Peyer's patch (tissue), 4 donors: ENCODE measurements around the gene KIF1A. TPM values are rescaled to one million over a fixed set of nuclear protein-coding genes. Genes with fewer than 3 reads are reported as not detected.
"Not testable (repeated sequence)": the region's sequence is repeated elsewhere in the genome, so short reads cannot be mapped to it uniquely, and the experiment has no call there.

Source experiments
- DNase-seq, 3 donors: peaks; one replicate each; pipeline ENCODE4 v3.0.0-alpha.2; 2017 to 2019
- H3K27ac ChIP-seq, 4 donors: fragments of 200-600 bp; sonication (generic); one replicate each; pipeline ENCODE4 v1.5.1; 2016 to 2019
- H3K27me3 ChIP-seq, 2 donors: fragments of 200-600 bp; sonication (generic); one replicate each; pipeline ENCODE4 v1.5.1; 2019
- H3K36me3 ChIP-seq, 3 donors: fragments of 200-600 bp; sonication (generic); one replicate each; pipeline ENCODE4 v1.5.1; 2016 to 2019
- H3K4me1 ChIP-seq, 4 donors: fragments of 200-600 bp; sonication (generic); one replicate each; pipeline ENCODE4 v1.5.1; 2016 to 2019
- H3K4me3 ChIP-seq, 4 donors: fragments of 200-600 bp; sonication (generic); 1 replicate in 3 of 4; 2 replicates in 1 of 4; pipeline ENCODE4 v1.5.1; 2016 to 2019; ENCODE audit warnings: mild to moderate bottlenecking in 1 of 4
- H3K9me3 ChIP-seq, 4 donors: fragments of 200-600 bp; sonication (generic); one replicate each; pipeline ENCODE4 v1.5.1; 2016 to 2019; ENCODE audit warnings: mild to moderate bottlenecking in 1 of 4
- POLR2A ChIP-seq, 2 donors: fragments of 450-650 bp; IDR thresholded peaks; one replicate each; pipeline ENCODE4 v1.5.1; 2017; ENCODE audit warnings: antibody characterized with exemption in 2 of 2, mild to moderate bottlenecking in 2 of 2, moderate library complexity in 2 of 2
- total RNA-seq, 4 donors: library from RNA; depleted of rRNA; stranded (reverse); fragments of >200 nt; gene quantifications; one replicate each; pipeline ENCODE4 v1.1.0, GENCODE V29; 2016
- TF ChIP-seq, protein P1 (sequence below), 6 experiments: fragments of 450-650 bp in 4 of 6; fragments of 200-600 bp in 2 of 6; sonication (generic) in 1 of 6; IDR thresholded peaks; one replicate each; pipeline ENCODE4 v1.5.1; 2017 to 2019; ENCODE audit warnings: antibody characterized with exemption in 6 of 6, mild to moderate bottlenecking in 3 of 6, moderate library complexity in 1 of 6

Gene KIF1A
- total RNA-seq, 4 donors from 2014 or later, result 0.83 to 6.0 (median 2.0) TPM

DNA sequence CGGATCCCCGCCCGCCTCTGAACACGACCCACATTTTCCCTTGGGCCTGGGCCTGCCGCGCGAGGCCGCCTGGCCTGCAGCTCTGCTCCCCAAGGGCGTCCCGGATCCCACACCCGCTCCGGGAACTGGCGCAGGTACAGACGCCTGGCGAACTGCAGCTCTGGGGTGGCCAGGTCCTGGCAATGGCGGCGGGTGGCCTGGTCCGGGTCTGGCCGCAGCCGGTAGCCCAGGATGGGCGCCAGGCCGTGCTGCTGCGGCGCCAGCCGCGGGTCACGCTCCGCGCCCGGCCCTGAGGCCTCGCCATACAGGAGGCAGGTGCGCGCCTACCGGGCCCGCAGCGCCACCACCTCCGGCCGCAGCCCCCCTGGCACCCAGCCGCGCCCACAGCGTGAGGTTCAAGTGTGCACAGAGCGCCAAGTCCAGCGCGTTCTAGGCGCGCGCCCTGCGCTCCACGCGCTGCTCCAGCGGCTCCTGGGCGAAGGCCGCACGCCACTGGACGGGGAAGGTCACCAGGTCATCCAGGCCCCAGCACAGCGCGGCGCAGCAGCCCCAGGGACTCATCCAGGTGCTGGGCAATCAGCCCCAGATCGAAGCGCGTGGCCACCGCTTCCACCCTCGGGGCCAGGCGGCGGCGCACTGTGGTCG, 118.8 kb downstream of the KIF1A start:
- no peak for DNase-seq
- H3K27me3 ChIP-seq, result no peaks in the 10 kb centered on the region
- H3K9me3 ChIP-seq, result no peaks in the 10 kb centered on the region
- no peak overlapping the region for H3K27ac ChIP-seq
- no peaks in the 10 kb centered on the region for H3K4me1 ChIP-seq
- H3K4me3 ChIP-seq, result no peak overlapping the region
- TF ChIP-seq, protein P1, sequence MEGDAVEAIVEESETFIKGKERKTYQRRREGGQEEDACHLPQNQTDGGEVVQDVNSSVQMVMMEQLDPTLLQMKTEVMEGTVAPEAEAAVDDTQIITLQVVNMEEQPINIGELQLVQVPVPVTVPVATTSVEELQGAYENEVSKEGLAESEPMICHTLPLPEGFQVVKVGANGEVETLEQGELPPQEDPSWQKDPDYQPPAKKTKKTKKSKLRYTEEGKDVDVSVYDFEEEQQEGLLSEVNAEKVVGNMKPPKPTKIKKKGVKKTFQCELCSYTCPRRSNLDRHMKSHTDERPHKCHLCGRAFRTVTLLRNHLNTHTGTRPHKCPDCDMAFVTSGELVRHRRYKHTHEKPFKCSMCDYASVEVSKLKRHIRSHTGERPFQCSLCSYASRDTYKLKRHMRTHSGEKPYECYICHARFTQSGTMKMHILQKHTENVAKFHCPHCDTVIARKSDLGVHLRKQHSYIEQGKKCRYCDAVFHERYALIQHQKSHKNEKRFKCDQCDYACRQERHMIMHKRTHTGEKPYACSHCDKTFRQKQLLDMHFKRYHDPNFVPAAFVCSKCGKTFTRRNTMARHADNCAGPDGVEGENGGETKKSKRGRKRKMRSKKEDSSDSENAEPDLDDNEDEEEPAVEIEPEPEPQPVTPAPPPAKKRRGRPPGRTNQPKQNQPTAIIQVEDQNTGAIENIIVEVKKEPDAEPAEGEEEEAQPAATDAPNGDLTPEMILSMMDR (IDR thresholded peaks at IDR 0.05), result no peak
- TF ChIP-seq POLR2A (IDR thresholded peaks at IDR 0.05), result no peak
- no peaks in the 10 kb centered on the region for H3K36me3 ChIP-seq

DNA sequence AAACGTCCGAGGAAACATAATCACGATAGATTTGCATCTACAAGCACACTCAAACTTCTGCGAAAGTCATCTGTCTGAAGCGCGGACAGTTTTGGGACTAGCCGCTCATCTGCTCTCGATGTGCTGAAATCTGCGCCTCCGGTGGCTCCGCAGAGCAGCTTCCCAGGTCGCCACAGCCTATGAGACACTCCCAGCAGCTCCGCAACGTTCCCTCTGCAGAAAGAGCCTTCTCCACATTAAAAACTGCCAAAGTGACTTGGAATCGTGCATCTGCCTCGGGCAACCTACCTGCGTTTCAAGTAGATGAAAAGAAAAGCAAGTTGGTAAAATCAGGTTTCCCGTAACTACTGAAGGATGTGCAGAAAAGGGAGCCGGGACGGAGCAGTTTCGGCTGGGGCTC, 119.4 kb downstream of the KIF1A start:
- not testable (repeated sequence) for DNase-seq, H3K36me3 ChIP-seq, H3K4me1 ChIP-seq, H3K27me3 ChIP-seq, H3K9me3 ChIP-seq, H3K27ac ChIP-seq, H3K4me3 ChIP-seq

- not testable (repeated sequence) for H3K27me3 ChIP-seq, H3K36me3 ChIP-seq, H3K4me3 ChIP-seq, H3K4me1 ChIP-seq, H3K27ac ChIP-seq, DNase-seq, H3K9me3 ChIP-seq
Observed at GRCh38 chr2:240699835-240700234, 120.2 kb downstream of the KIF1A start.

- not testable (repeated sequence) for H3K27ac ChIP-seq, H3K9me3 ChIP-seq, H3K36me3 ChIP-seq, H3K4me3 ChIP-seq, DNase-seq, H3K4me1 ChIP-seq, H3K27me3 ChIP-seq
Observed at GRCh38 chr2:240698852-240699561, 121.0 kb downstream of the KIF1A start.

GRCh38 chr2:240696469-240696868, 123.5 kb downstream of the KIF1A start:
- not testable (repeated sequence) for DNase-seq, H3K27me3 ChIP-seq, H3K9me3 ChIP-seq, H3K4me3 ChIP-seq, H3K27ac ChIP-seq, H3K36me3 ChIP-seq, H3K4me1 ChIP-seq

DNA sequence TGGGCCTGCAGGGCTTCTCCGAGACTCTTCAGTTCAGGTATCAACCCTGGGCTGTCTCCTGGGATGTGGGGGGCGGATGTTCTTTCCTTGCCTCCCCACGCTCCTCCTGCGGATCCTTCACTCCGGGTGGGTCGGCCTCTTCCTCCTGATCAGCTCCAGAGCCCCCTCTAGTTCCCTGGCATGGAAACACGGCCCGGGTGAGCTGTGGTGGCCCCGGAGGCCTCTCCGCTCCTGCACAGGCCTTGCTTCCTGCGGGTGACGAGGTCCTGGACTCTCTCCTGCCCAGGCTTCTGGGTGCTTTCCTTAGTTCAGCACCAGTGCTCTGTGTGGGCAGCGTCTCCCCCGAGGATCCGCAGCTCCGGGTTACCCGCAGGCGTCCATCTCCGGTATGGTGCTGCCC, 124.4 kb downstream of the KIF1A start:
- not testable (repeated sequence) for H3K9me3 ChIP-seq, H3K27me3 ChIP-seq, H3K36me3 ChIP-seq, DNase-seq, H3K4me1 ChIP-seq, H3K27ac ChIP-seq, H3K4me3 ChIP-seq

DNA sequence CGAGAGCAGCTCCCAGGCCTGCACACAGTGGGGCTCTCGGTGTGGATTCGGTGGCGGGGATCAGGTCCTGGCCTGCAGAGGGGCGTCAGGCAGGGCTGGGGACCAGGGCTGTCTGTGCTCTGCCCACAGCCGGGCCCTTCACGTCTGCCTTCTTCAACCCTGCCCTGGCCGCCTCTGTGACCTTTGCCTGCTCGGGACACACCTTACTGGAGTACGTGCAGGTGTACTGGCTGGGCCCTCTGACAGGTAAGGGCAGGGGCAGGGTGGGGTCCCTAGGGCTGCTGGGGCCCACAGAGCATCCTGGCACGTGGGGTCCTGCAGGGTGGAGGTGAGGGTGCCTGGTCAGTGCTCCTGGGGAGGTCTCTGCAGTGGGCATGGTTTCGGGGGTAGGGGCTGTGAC, 125.7 kb downstream of the KIF1A start:
- H3K4me1 ChIP-seq, H3K27ac ChIP-seq, H3K9me3 ChIP-seq, H3K27me3 ChIP-seq, H3K4me3 ChIP-seq, DNase-seq, H3K36me3 ChIP-seq: not testable (repeated sequence)

DNA sequence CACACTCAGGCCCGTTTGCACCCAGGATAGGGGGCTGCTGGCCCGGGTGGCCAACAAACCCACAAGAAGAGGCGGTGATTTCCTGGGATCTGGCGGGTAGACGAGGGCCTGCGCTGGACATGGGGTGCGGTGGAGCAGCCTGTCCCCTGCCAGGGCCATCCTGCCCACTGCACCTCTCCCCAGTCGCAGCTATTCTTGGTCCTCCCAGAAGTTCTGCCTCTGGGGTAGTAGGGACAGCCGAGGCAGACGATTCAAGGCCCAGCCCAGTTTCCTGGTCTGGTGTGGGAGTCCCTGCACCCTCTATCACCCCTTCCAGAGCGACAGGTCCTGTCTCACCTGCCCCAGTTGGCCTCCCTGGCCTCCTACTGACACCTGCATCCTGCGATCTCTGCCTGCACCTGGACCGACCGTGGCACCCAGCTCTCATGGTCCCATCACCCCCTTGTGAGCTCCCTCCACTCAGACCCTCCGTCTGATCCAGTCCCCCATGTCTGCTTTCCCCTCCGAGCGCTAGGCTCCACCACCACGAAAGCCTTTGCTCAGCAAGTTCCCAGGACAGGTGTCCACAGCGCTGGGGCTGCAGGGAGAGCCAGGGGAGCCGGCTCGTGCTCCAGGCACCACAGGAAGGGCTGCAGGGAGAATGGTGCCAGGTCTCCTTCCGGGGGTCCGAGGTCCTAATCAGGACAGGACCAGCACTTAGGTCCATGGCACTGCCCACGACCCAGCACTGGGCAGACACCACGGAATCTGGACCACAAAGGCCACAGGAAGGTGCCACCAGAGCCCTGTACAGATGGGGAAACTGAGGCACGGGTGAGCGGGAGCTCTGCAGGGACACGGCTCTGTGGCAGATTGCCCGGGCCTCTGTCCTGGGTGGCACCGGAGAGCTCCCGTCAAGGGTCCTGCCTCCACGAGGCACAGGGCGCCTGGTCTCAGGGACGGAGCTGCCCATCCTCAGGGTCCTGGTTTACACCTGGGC, 127.1 kb downstream of the KIF1A start:
- H3K36me3 ChIP-seq, H3K9me3 ChIP-seq, H3K27ac ChIP-seq, H3K27me3 ChIP-seq, H3K4me3 ChIP-seq, H3K4me1 ChIP-seq: not testable (repeated sequence)
- DNase-seq, result peak in 1 of 3 donors; percentile 40

- peak in 1 of 3 donors; percentile 51 for DNase-seq
- H3K36me3 ChIP-seq, H3K27me3 ChIP-seq, H3K9me3 ChIP-seq, H3K4me1 ChIP-seq: not testable (repeated sequence)
- peak within 1 kb of the TSS in 1 of 4 donors; percentile 36 for H3K4me3 ChIP-seq
- H3K27ac ChIP-seq, result peak within 1 kb of the TSS in 1 of 4 donors; percentile 65
Observed at GRCh38 chr2:240691631-240692420, 128.2 kb downstream of the KIF1A start, which contains the start of gene AQP12A. AQP12A (plus strand) TSS chr2:240691866; CDS start chr2:240691914, 48 bp downstream.
